Natural killer cell (primary cell): ENCODE data around the gene CTSF. TPM values are rescaled to one million over a fixed set of nuclear protein-coding genes. Genes with fewer than 3 reads are reported as not detected.

Experiments
- ATAC-seq, 3 donors: fragments of 150-1000 bp in 2 of 3; fragments of 200-7000 bp in 1 of 3; cut with Tn5 transposase; 1 replicate in 1 of 3; 2 replicates in 2 of 3; pipeline ENCODE4 v1.10.0; 2021; ENCODE audit warnings: mild to moderate bottlenecking in 2 of 3, moderate library complexity in 2 of 3
- DNase-seq, 2 donors: peaks; one replicate each; pipeline versions ENCODE4 v3.0.0 to v3.0.0-alpha.2; 2013 to 2021; ENCODE audit warnings: mixed read lengths in 1 of 2
- H3K27ac ChIP-seq: one replicate; pipeline ENCODE4 v1.5.1; 2013; ENCODE audit warnings: mild to moderate bottlenecking, low read length
- H3K27me3 ChIP-seq: one replicate; pipeline ENCODE4 v1.6.1; 2013; ENCODE audit warnings: low read length; ENCODE audit not compliant: control insufficient read depth, insufficient read depth
- H3K36me3 ChIP-seq: one replicate; pipeline ENCODE4 v1.6.1; 2013; ENCODE audit warnings: low read length; ENCODE audit not compliant: control insufficient read depth, insufficient read depth
- H3K4me1 ChIP-seq: one replicate; pipeline ENCODE4 v1.6.1; 2013; ENCODE audit warnings: low read length; ENCODE audit not compliant: control insufficient read depth, insufficient read depth
- H3K4me3 ChIP-seq: one replicate; pipeline ENCODE4 v1.5.1; 2013; ENCODE audit warnings: low read length
- H3K9me3 ChIP-seq: one replicate; pipeline ENCODE4 v1.6.1; 2013; ENCODE audit warnings: low read length; ENCODE audit not compliant: control insufficient read depth, insufficient read depth
- H3K27ac Mint-ChIP-seq, 2 donors: one replicate each; pipeline ENCODE4 v1.8.0; 2022; ENCODE audit warnings: mild to moderate bottlenecking in 2 of 2, mixed read lengths in 2 of 2, moderate library complexity in 1 of 2
- H3K27me3 Mint-ChIP-seq, 2 donors: one replicate each; pipeline ENCODE4 v1.8.0; 2022; ENCODE audit warnings: low read depth in 2 of 2, mixed read lengths in 2 of 2
- H3K36me3 Mint-ChIP-seq: one replicate; pipeline ENCODE4 v1.8.0; 2022; ENCODE audit warnings: mixed read lengths
- H3K4me1 Mint-ChIP-seq, 2 donors: one replicate each; pipeline ENCODE4 v1.8.0; 2022; ENCODE audit warnings: mixed read lengths in 2 of 2
- H3K4me3 Mint-ChIP-seq: one replicate; pipeline ENCODE4 v1.8.0; 2022; ENCODE audit warnings: mild to moderate bottlenecking, moderate library complexity, mixed read lengths
- H3K9me3 Mint-ChIP-seq, 2 donors: one replicate each; pipeline ENCODE4 v1.8.0; 2022; ENCODE audit warnings: mixed read lengths in 2 of 2
- WGBS: methylation state at CpG from one replicate; pipeline ENCODE4 v1.1.7; 2013; ENCODE audit warnings: missing lambda C conversion rate; ENCODE audit not compliant: insufficient coverage; 5-methylcytosine and 5-hydroxymethylcytosine counted together
- intact Hi-C: fragments of 100-400 bp; cut with micrococcal nuclease; formaldehyde crosslinking; loops from one replicate; pipeline ENCODE4 v1.14.2; 2022
- total RNA-seq, 4 donors: library from RNA; stranded (reverse); fragments of 120-200 nt in 1 of 4; gene quantifications; one replicate each; pipeline versions ENCODE4 v1.2.3 to v1.2.4, GENCODE V29; 2013 to 2022
- TF ChIP-seq, protein P1 (sequence below): fragments of 200-600 bp; IDR thresholded peaks from one replicate; pipeline ENCODE4 v1.8.0; 2022; ENCODE audit warnings: antibody characterized with exemption

The CTSF gene
- total RNA-seq, 3 donors from 2014 or later (not counting 1 experiment from before 2014, with no cell fraction given) = 17.1 to 27.0 (median 24.8) TPM

GRCh38 chr11:66580803-66581202 is 12.4 kb upstream of the CTSF start:
- H3K27me3 ChIP-seq = no peaks in the 10 kb centered on the region
- H3K36me3 Mint-ChIP-seq = no peaks in the 10 kb centered on the region
- no peak overlapping the region for H3K27ac ChIP-seq
- H3K4me1 ChIP-seq = peaks cover 6% of the 10 kb centered on the region
- no peak overlapping the region for H3K27ac Mint-ChIP-seq
- intact Hi-C loops = no loop called here
- peaks cover 2 to 6% of the 10 kb centered on the region in 2 donors for H3K27me3 Mint-ChIP-seq
- TF ChIP-seq, protein P1, sequence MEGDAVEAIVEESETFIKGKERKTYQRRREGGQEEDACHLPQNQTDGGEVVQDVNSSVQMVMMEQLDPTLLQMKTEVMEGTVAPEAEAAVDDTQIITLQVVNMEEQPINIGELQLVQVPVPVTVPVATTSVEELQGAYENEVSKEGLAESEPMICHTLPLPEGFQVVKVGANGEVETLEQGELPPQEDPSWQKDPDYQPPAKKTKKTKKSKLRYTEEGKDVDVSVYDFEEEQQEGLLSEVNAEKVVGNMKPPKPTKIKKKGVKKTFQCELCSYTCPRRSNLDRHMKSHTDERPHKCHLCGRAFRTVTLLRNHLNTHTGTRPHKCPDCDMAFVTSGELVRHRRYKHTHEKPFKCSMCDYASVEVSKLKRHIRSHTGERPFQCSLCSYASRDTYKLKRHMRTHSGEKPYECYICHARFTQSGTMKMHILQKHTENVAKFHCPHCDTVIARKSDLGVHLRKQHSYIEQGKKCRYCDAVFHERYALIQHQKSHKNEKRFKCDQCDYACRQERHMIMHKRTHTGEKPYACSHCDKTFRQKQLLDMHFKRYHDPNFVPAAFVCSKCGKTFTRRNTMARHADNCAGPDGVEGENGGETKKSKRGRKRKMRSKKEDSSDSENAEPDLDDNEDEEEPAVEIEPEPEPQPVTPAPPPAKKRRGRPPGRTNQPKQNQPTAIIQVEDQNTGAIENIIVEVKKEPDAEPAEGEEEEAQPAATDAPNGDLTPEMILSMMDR = no peak
- 89% methylated on average over 5 of the region's 5 CpGs for WGBS
- no peaks in the 10 kb centered on the region for H3K9me3 ChIP-seq
- ATAC-seq (no peak), DNase-seq (no peak)
- H3K4me3 ChIP-seq = no peak overlapping the region
- H3K36me3 ChIP-seq = no peaks in the 10 kb centered on the region
- peaks cover 0 to 11% of the 10 kb centered on the region in 2 donors for H3K4me1 Mint-ChIP-seq
- no peak overlapping the region for H3K4me3 Mint-ChIP-seq
- H3K9me3 Mint-ChIP-seq = peaks cover 0 to 5% of the 10 kb centered on the region in 2 donors

DNA sequence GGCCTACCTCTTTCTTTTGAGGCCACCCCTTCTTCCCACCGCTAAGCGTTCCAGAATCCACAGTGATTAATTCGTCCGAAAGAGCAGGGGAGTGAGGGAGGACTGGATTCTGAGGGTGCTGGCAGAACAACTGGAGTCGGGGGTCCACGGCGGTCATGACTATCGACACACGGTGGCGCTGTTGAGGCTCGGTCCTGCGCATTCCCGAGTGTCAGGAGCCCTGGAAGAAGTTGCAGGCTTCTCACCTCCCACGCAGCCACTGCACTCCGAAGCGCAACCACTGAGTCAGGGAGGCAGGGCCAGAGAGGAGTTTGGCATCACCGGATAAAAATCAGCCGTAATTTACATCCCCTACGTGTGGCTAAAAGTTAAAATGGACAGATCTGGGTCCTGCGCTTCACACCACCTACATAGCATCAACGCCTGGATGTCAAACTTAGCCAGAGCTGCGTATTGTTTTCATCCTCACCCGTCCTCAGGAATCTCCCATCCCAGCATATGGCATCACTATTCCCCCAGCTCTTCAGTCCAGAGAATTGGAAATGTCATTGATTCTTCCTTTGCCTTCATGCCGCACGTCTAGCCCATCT is 10.7 kb upstream of the CTSF start:
- ATAC-seq (peak; percentile 77 to 91 (median 84)), DNase-seq (peak; percentile 70 to 88)
- Histone ChIP-seq H3K9me3 (no peaks in the 10 kb centered on the region), H3K27ac (no peak overlapping the region), H3K4me3 (no peak overlapping the region), H3K4me1 (peaks cover 6% of the 10 kb centered on the region), H3K36me3 (no peaks in the 10 kb centered on the region), H3K27me3 (no peaks in the 10 kb centered on the region)
- WGBS = 19% methylated on average over 25 of the region's 25 CpGs
- H3K4me3 Mint-ChIP-seq = no peak overlapping the region
- H3K9me3 Mint-ChIP-seq = peaks cover 0 to 5% of the 10 kb centered on the region in 2 donors
- peaks cover 16 to 23% of the 10 kb centered on the region in 2 donors for H3K27me3 Mint-ChIP-seq
- intact Hi-C loops = loop anchor here (1.0 kb wide), 1 partner anchor 99 kb away; no protein-coding TSS in a partner anchor
- H3K36me3 Mint-ChIP-seq = no peaks in the 10 kb centered on the region
- TF ChIP-seq, protein P1 = peak; percentile 83
- H3K4me1 Mint-ChIP-seq = peaks cover 0 to 11% of the 10 kb centered on the region in 2 donors
- H3K27ac Mint-ChIP-seq = peak overlapping the region in 1 of 2 donors; percentile 29

DNA sequence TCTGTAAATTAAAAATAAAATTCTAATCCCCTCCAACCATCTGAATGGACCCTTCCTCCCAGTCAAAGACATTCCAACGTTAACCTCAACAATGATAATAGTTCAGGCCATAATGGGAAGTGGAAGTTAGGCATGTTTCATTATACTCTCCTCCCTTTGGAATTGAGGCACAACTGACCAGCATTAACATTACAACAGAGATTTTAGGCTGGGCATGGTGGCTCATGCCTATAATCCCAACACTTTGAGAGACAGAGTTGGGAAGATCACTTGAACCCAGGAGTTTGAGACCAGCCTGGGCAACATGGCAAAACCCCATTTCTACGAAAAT is 2.4 kb upstream of the CTSF start:
- Histone ChIP-seq H3K27me3 (no peaks in the 10 kb centered on the region), H3K27ac (no peak overlapping the region), H3K4me3 (no peak overlapping the region), H3K36me3 (no peaks in the 10 kb centered on the region), H3K4me1 (peaks cover 13% of the 10 kb centered on the region), H3K9me3 (no peaks in the 10 kb centered on the region)
- no peak for DNase-seq
- peaks cover 4 to 9% of the 10 kb centered on the region in 2 donors for H3K4me1 Mint-ChIP-seq
- TF ChIP-seq, protein P1 = no peak
- no peak for ATAC-seq
- no peaks in the 10 kb centered on the region for H3K9me3 Mint-ChIP-seq
- no peaks in the 10 kb centered on the region for H3K36me3 Mint-ChIP-seq
- intact Hi-C loops = no loop called here
- H3K27ac Mint-ChIP-seq = no peak overlapping the region
- peaks cover 17 to 23% of the 10 kb centered on the region in 2 donors for H3K27me3 Mint-ChIP-seq
- H3K4me3 Mint-ChIP-seq = no peak overlapping the region
- WGBS = 100% methylated on average over 1 of the region's 2 CpGs
